Measurements from ENCODE around the gene RNASEH2A. TPM values are rescaled to one million over a fixed set of nuclear protein-coding genes. Genes with fewer than 3 reads are reported as not detected.

Gene RNASEH2A
- total and polyA plus RNA-seq, 12 donors = 1.8 to 11.5 (median 5.0) TPM

DNA sequence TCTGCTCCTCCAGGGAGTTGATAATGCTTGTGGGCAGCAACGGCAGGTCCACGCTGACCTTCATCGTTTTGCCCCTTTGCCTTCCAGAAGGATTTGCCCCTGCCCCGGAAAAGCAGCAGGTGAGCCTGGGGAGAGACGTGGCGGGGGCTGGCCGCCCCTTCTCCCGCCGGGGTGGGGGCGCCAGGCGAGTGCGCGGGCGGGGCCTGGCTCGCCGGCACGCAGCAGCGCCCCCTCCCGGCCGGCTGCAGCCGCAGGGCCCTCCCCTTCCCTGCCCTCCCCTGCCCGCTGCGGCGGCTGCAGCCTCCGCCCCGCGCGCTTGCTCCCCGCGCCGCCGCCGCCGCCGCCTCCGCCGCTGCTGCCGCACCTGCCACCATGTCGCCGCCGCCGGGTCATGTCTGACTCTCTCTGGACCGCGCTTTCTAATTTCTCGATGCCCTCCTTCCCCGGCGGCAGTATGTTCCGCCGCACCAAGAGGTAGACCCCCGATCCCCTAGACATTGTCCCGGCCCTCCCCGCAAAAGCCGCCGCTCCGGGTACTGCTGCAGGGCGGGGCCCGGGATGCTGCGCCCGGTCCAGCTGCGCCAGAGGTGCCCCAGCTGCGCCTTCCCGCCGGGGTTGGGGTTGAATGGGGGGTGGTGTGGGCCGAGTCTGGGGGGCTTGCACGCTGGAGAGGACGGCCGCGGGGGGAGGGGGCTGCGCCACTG, 31.9 kb downstream of the RNASEH2A start, which contains the start of gene MAST1:
Gene MAST1 (plus strand): TSS at position 334 of the 704 bp plus-strand sequence. CDS start 58 bp downstream, at position 392.
- peak within 1 kb of the TSS in 1 of 4 donors; percentile 47 for H3K4me3 ChIP-seq
- no peak for TF ChIP-seq POLR2A (IDR thresholded peaks at IDR 0.05)
- TF ChIP-seq, protein P1, sequence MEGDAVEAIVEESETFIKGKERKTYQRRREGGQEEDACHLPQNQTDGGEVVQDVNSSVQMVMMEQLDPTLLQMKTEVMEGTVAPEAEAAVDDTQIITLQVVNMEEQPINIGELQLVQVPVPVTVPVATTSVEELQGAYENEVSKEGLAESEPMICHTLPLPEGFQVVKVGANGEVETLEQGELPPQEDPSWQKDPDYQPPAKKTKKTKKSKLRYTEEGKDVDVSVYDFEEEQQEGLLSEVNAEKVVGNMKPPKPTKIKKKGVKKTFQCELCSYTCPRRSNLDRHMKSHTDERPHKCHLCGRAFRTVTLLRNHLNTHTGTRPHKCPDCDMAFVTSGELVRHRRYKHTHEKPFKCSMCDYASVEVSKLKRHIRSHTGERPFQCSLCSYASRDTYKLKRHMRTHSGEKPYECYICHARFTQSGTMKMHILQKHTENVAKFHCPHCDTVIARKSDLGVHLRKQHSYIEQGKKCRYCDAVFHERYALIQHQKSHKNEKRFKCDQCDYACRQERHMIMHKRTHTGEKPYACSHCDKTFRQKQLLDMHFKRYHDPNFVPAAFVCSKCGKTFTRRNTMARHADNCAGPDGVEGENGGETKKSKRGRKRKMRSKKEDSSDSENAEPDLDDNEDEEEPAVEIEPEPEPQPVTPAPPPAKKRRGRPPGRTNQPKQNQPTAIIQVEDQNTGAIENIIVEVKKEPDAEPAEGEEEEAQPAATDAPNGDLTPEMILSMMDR (IDR thresholded peaks at IDR 0.05) = peak in 3 of 6 experiments; percentile 21 to 58 (median 51)
- WGBS, 4 donors = 0 to 3% (median 1%) methylated on average over 10 to 57 of the region's 69 CpGs

DNA sequence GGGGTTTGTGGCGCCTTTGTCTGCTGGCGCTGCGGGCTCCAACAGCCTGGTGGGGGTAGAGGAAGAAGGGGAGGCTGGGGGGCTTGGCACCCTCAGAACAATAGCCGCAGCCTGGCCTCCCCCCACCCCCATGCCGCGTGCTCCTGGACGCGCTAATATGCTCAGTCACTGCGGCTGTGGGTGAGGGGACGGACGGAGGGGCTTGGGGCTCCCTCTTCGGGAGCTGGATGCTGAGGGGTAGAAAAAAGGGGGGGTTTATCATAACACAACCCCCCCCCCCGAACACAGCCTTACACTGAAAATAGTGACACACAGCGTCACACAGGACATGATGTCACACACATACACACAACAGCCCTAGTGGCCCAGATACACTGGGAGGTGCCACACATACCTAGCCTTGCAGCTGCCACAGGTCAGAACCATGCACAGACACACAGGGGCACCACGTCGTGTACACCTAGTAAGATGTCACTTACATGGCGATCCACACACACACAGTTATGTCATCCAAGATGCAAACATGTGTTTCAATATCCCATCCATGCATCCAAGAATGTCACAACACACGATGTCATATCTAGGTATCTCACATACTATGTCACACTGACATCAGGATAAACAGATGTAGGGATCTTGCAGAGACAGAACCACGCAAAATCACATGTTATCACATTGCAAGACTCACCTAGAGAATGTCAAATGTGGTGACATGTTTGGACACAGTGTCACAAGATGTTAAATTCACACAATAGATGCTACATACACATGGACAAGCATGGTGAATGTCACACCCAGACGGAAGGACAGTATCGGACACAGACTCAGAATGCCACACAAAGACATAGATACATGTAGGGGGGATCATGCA, 32.7 kb downstream of the RNASEH2A start:
- Histone ChIP-seq H3K36me3 (replicated peaks in 1 of 2) (no peaks in the 10 kb centered on the region), H3K27me3 (peaks cover 80% of the 10 kb centered on the region), H3K4me3 (peak overlapping the region in 1 of 4 donors; percentile 47), H3K4me1 (replicated peaks in 1 of 2) (peaks cover 7 to 13% of the 10 kb centered on the region in 2 donors), H3K9me3 (replicated peaks in 1 of 3) (no peaks in the 10 kb centered on the region), H3K27ac (peak overlapping the region in 1 of 5 donors; percentile 41)
- intact Hi-C loops (cut with DNase I) = no loop called here
- TF ChIP-seq, protein P1 (IDR thresholded peaks at IDR 0.05) = no peak
- TF ChIP-seq POLR2A (IDR thresholded peaks at IDR 0.05) = no peak
- 18 to 47% (median 33%) methylated on average over 8 to 21 of the region's 21 CpGs for WGBS, 4 donors
- peak in 1 of 7 donors; percentile 68 for DNase-seq

More for the DNA sequence above, 31.9 kb downstream of the RNASEH2A start, which contains the start of gene MAST1:
- intact Hi-C loops (cut with DNase I) = no loop called here
- H3K9me3 ChIP-seq (replicated peaks in 1 of 3) = no peaks in the 10 kb centered on the region
- no peaks in the 10 kb centered on the region for H3K36me3 ChIP-seq (replicated peaks in 1 of 2)
- DNase-seq = peak in 4 of 7 donors; percentile 28 to 60 (median 46)
- peaks cover 78% of the 10 kb centered on the region for H3K27me3 ChIP-seq
- peaks cover 10 to 16% of the 10 kb centered on the region in 2 donors for H3K4me1 ChIP-seq (replicated peaks in 1 of 2)
- peak within 1 kb of the TSS in 1 of 5 donors; percentile 41 for H3K27ac ChIP-seq

DNA sequence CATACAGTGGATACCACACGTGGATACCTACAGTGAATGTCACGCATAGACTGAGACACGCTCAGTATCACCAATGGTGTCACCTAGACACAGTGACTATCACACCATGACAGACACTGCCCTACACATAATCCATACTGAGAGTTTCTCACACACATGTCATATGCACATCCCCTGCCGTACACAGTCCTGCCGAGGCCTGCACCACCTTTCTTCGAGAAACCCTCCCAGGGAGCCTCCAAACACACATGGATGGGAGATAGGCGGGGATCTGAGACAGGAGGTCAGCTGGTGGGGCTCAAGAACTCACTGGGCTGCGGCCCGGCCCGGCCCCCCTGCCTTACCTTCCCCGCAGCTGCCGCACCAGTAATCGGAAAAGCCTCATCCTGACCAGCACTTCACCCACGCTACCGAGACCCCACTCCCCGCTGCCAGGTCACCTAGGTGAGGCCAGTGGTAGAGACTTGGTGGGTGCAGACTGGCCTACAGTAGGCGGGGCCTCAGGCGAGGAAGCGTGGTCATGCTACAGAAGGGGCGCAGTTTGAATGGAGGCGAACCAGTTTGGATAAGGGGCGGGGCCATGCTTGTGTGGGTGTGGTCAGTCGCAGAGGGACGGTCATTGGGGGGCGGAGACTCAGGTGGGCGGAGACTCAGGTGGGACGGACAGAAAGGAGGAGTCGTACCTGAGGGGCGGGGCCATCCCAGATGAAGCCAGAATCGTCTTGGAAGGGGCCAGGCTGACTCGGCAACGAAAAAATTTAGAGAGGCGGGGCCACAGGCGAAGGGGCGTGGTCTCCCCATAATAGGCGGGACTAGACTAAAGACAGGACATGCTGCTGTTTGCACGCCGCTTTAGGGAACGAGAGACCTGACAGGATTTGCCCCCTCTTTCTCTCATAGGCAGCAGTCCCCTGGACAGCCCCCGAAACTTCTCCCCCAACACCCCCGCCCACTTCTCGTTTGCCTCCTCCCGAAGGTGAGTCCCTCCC, 34.0 kb downstream of the RNASEH2A start:
- peak; percentile 64 to 94 (median 85) for DNase-seq
- peaks cover 7 to 10% of the 10 kb centered on the region in 2 donors for H3K4me1 ChIP-seq (replicated peaks in 1 of 2)
- H3K27me3 ChIP-seq = peaks cover 80% of the 10 kb centered on the region
- intact Hi-C loops (cut with DNase I) = loop anchor here (5.0 to 10.0 kb wide), 4 partner anchors 38 to 276 kb away; partner anchors contain the start of genes PRDX2 (in 1 of the 2) and THSD8 (in 1 of the 2)
- no peaks in the 10 kb centered on the region for H3K9me3 ChIP-seq (replicated peaks in 1 of 3)
- H3K4me3 ChIP-seq = peak overlapping the region in 1 of 4 donors; percentile 45
- TF ChIP-seq POLR2A (IDR thresholded peaks at IDR 0.05) = no peak
- TF ChIP-seq, protein P1 (IDR thresholded peaks at IDR 0.05) = no peak
- 22 to 24% (median 24%) methylated on average over 35 to 43 of the region's 43 CpGs for WGBS, 4 donors
- H3K27ac ChIP-seq = peak overlapping the region in 1 of 5 donors; percentile 49
- no peaks in the 10 kb centered on the region for H3K36me3 ChIP-seq (replicated peaks in 1 of 2)

All from adrenal gland (tissue), 12 donors.